NCI-H1417 treated with DMSO at 0.1 percent for 48 hours (cell line): ENCODE results near the gene BOLA3.
"Not testable (repeated sequence)": the region's sequence is repeated elsewhere in the genome, so short reads cannot be mapped to it uniquely, and the experiment has no call there.

Experiments used
- DNase-seq: peaks from one replicate; lab custom pipeline; 2025; lab: John Stamatoyannopoulos, UW

The BOLA3 gene

DNA sequence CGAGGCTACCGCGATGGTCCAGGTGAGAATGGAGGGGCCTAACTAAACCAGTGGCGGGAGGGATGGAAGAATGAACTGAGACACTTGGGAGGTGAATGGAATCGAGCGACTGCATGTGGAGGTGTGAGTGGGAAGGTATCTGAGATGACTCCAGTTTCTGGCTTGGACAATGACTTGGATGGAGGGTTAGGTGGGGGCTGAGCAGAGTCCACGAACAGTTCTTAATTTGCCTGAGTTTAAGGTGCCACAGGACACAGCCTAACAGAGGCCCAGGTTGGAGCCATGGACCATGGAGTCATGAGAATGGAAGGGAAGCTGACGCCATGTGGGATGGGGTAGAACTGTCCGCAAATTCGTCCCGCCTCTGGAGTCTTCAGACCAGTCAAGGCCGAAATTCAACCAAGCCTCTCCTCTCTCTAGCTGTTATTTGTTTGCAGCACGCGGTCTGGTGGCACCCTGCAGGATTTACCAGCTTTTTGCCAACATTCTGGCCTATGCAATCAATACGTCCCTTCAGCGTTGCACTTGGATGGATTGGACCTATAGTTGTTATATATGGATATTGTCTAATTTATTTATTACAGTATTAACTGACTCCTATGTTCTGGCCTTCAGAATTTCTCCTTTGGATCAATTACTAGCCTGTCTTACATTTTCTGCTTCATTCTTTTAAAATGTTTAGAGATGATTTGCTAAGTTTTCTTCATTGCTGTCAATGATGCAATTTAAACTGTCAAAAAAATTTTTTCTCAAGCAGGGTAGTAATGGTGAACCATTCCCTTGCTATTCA is 940 bp upstream of the BOLA3 start:
- no peak for DNase-seq

DNA sequence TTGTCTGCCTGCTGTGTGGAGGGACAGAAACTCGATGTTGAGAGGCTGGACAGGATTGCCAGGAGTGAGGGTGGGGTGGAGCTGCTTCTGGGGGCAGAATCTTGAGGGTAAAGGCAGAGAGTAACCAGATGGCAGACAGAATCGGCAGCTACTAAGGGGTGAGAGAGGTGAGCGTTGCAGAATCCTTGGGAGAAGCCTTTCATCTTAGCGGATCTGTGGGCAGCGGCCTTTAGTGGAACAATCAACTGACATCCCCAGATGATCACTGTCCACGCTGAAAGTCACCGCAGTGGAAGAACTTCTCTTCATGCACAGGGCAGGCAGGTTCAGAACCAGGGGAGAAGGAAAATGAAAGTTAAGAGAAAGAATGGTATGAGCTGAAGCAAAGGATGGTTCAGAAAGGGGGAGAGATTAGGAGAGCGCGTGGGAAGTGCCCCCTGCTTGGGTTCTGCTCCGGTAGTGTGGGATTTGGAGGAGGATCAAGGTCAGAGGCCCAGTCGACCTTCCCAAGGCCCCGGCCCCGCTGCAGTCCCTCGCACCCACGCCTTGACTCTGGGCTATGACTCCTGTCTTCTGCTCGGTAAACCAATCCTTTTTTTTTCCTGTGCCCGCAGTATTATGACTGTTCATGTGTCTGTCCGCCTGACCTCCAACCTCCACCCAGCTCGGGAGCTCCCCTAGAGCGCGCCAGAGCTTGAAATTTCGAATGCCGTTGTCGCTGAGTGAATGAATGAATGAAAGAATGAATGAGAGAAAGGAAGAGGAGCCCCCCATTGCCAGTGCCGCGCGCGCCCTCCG is 584 bp downstream of the BOLA3 start:
- DNase-seq, result no peak

GRCh38 chr2:74142340-74142739 is 5.4 kb downstream of the BOLA3 start:
- DNase-seq, result no peak

- DNase-seq, result no peak
Measured at GRCh38 chr2:74138600-74139323, 8.9 kb downstream of the BOLA3 start.

GRCh38 chr2:74137651-74138599 is 9.8 kb downstream of the BOLA3 start:
- DNase-seq, result no peak

- no peak for DNase-seq
Measured at GRCh38 chr2:74131901-74132300, 15.8 kb downstream of the BOLA3 start.

GRCh38 chr2:74130211-74130995 is 17.3 kb downstream of the BOLA3 start:
- DNase-seq, result no peak

GRCh38 chr2:74128206-74128605 is 19.5 kb downstream of the BOLA3 start:
- no peak for DNase-seq

GRCh38 chr2:74123955-74124354 is 23.8 kb downstream of the BOLA3 start:
- not testable (repeated sequence) for DNase-seq

- DNase-seq, result not testable (repeated sequence)
Measured at GRCh38 chr2:74121846-74122245, 25.9 kb downstream of the BOLA3 start.

- DNase-seq, result peak; percentile 60
Measured at GRCh38 chr2:74119912-74120825, 27.5 kb downstream of the BOLA3 start.

GRCh38 chr2:74119339-74119738 is 28.4 kb downstream of the BOLA3 start:
- DNase-seq, result no peak

DNA sequence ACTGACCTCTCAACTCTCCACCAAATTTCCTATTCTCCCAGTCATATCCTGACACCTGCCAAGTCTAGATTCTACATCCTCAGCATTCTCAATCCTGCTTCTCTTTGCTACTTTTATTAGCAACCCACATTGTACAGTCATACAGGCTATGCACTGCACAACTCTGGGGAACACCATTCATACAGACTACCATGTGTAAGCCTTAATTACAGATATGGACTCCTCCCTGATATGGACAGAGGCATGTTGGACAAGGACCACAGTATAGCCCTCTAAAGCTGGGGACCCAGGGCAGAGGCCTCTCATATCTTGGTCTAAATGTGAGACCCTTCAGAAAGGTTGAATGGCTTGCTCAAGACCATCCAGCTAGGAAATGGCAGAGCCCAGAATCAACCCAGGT is 36.3 kb downstream of the BOLA3 start:
- no peak for DNase-seq

- no peak for DNase-seq
Measured at GRCh38 chr2:74110537-74110936, 37.2 kb downstream of the BOLA3 start.

- no peak for DNase-seq
Measured at GRCh38 chr2:74109551-74109950, 38.2 kb downstream of the BOLA3 start.

DNA sequence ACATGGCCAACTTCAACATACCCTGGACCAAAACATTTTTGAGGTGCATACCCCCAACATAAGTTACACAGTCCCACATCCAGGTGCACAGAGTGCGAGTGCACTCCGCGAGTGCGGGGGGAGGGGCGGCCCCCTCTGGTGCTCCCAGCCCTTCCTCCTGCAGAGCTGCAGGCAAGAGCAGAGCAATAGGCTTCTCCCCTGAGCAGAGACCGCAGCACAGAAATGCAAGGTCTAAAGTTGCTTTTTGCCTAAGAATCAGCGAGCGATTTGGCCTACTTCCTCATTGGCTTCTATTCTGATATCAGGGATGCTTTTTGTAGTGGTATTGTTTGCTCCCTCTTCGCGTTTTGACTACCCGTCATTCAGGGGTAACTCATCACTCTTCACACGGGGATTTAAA is 40.6 kb downstream of the BOLA3 start:
- DNase-seq, result no peak

DNA sequence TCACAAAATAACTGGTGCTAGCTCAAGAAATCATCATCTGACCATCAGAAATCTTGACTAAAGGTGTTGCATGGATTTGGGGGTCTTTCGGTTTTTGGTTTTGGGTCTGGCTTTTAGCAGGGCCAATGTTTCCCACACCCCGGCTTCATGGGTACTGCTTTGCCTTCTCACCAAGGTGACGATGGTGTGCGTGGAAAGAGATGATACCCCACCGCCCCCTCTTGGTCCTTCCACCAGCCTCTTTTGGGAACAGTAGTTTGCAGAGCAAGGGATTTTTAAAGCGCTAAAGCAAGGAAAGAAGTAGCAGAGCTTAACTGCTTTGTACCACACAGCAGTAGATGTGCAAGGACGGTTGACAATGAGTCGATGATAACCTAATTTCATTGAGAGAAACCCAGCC is 42.3 kb downstream of the BOLA3 start:
- no peak for DNase-seq

DNA sequence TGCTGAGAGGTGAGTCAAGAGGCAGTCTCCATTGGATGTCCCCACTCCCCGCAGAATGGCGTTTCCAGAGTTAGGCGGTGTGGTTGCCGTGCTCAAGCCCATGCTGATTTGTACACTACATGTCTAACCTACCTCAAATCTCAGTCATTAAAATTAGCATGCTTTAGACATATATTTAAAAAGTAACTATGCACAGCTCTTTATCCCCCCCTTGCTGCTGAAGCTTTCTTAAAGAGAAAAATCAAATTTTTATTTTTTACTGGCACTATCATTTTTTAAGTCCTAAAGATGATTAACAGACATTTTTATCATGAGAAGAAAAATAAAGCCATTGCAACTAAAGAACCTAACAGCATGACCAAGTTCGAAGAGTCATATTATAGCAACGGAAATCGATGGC is 42.9 kb downstream of the BOLA3 start:
- DNase-seq, result no peak

GRCh38 chr2:74103763-74104162 is 43.9 kb downstream of the BOLA3 start:
- no peak for DNase-seq

GRCh38 chr2:74102516-74102915 is 45.2 kb downstream of the BOLA3 start:
- DNase-seq, result no peak
